Colonic mucosa (tissue), 4 donors: Measurements from ENCODE around the gene SYNE4. TPM values are rescaled to one million over a fixed set of nuclear protein-coding genes. Genes with fewer than 3 reads are reported as not detected.
"Not testable (repeated sequence)": the region's sequence is repeated elsewhere in the genome, so short reads cannot be mapped to it uniquely, and the experiment has no call there.

Experiments
- DNase-seq: peaks from one replicate; pipeline ENCODE4 v3.0.0-alpha.2; 2020
- H3K27ac ChIP-seq: fragments of 200-600 bp; one replicate; pipeline ENCODE4 v1.8.0; 2021
- H3K27me3 ChIP-seq: fragments of 200-600 bp; one replicate; pipeline ENCODE4 v1.8.0; 2021
- H3K36me3 ChIP-seq: fragments of 200-600 bp; one replicate; pipeline ENCODE4 v1.8.0; 2021
- H3K4me1 ChIP-seq: fragments of 200-600 bp; one replicate; pipeline ENCODE4 v1.8.0; 2021; ENCODE audit warnings: mild to moderate bottlenecking
- H3K4me3 ChIP-seq: fragments of 200-600 bp; one replicate; pipeline ENCODE4 v1.8.0; 2021
- H3K9ac ChIP-seq, 2 donors: one replicate each; pipeline ENCODE4 v1.7.0; 2013; ENCODE audit warnings: control low read depth in 2 of 2, low read depth in 2 of 2, low read length in 2 of 2
- H3K9me3 ChIP-seq: fragments of 200-600 bp; one replicate; pipeline ENCODE4 v1.8.0; 2021
- CTCF ChIP-seq: fragments of 200-600 bp; IDR thresholded peaks from one replicate; pipeline ENCODE4 v1.8.0; 2022; ENCODE audit warnings: antibody characterized with exemption, mild to moderate bottlenecking
- intact Hi-C: fragments of 100-400 bp; cut with DNase I; formaldehyde crosslinking; loops from one replicate; pipeline ENCODE4 v1.14.1; 2022
- total RNA-seq, 2 donors: library from RNA; stranded (reverse); fragmentation: NEBNext Ultra II Directional in 1 of 2; extraction: Animal tissue kit (Norgen Biotek cat#: 25700) in 1 of 2; gene quantifications; one replicate each; pipeline ENCODE4 v1.2.1, GENCODE V29; 2021
- donor health status: healthy.
- donor health status: DM: no; HTN: no; CAD: no.
- donor health status: DM: no; HTN: no; CAD: no.

SYNE4 gene
- total RNA-seq, 2 donors from 2014 or later, result 9.3 to 10.1 TPM

- Histone ChIP-seq H3K36me3 (no peaks in the 10 kb centered on the region), H3K4me1 (no peaks in the 10 kb centered on the region), H3K27ac (no peak overlapping the region), H3K9me3 (no peaks in the 10 kb centered on the region), H3K4me3 (no peak overlapping the region), H3K27me3 (no peaks in the 10 kb centered on the region), H3K9ac (no peak overlapping the region)
- no peak for DNase-seq
- intact Hi-C loops, result no loop called here
- TF ChIP-seq CTCF, result no peak
Measured at GRCh38 chr19:36049080-36049698, 40.6 kb upstream of the SYNE4 start.

- intact Hi-C loops, result no loop called here
- no peak overlapping the region for H3K9ac ChIP-seq
- no peaks in the 10 kb centered on the region for H3K9me3 ChIP-seq
- H3K4me3 ChIP-seq, result no peak overlapping the region
- H3K27me3 ChIP-seq, result no peaks in the 10 kb centered on the region
- no peak for TF ChIP-seq CTCF
- H3K36me3 ChIP-seq, result no peaks in the 10 kb centered on the region
- DNase-seq, result no peak
- H3K27ac ChIP-seq, result no peak overlapping the region
- H3K4me1 ChIP-seq, result no peaks in the 10 kb centered on the region
Measured at GRCh38 chr19:36047835-36048234, 39.2 kb upstream of the SYNE4 start.

DNA sequence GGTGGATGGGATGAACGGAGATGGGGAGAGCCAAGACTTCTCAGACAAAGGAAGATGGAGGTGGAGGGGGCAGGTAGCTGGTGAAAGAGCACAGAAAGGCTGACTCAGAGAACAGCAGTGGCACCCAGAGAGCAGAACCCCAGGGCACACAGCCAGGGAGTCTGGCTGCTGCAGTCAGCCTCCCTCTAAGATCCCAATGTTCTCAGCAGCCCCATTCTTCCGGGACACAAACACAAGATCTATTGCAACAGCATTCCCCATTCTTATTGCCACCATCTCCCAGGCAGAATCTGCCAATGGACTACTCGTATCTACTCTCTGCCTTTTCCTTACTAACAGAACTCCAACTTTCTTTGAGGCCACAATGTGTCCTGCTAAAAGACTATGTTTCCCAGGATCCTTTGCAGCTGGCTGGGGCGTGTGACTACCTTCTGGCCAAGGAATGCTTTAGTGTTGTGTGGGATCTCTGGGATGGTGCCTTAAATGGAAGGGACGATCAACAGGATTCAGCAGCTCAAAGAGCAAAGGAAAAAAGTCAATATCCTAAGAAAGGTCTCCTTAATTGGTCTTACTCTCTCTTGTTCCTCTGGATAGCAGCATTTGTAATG is 37.9 kb upstream of the SYNE4 start:
- intact Hi-C loops, result no loop called here
- Histone ChIP-seq H3K36me3 (no peaks in the 10 kb centered on the region), H3K27ac (no peak overlapping the region), H3K9ac (no peak overlapping the region), H3K27me3 (no peaks in the 10 kb centered on the region), H3K4me1 (no peaks in the 10 kb centered on the region), H3K4me3 (no peak overlapping the region), H3K9me3 (no peaks in the 10 kb centered on the region)
- no peak for TF ChIP-seq CTCF
- no peak for DNase-seq

DNA sequence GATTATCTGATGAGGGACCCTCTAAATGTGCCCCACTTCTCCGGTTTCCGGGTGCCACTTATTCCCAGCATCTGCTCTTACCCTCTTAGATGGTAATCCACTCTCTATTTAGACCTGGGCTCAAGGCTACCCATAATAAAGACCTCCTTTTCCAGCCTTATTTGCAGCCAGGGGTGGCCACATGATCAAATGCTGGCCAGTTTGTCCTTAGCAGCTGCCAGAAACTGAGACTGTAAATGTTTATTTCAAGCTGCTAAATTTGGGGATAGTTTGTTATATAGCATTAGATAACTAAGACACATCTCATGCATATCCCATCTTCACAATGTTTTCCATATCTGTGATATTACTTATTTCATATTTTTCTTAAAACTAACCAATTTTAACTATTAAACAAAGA is 35.3 kb upstream of the SYNE4 start:
- no peaks in the 10 kb centered on the region for H3K9me3 ChIP-seq
- no peak for TF ChIP-seq CTCF
- H3K9ac ChIP-seq, result no peak overlapping the region
- no peaks in the 10 kb centered on the region for H3K4me1 ChIP-seq
- no peak overlapping the region for H3K4me3 ChIP-seq
- no peak overlapping the region for H3K27ac ChIP-seq
- H3K36me3 ChIP-seq, result no peaks in the 10 kb centered on the region
- no peaks in the 10 kb centered on the region for H3K27me3 ChIP-seq
- no peak for DNase-seq
- intact Hi-C loops, result no loop called here

GRCh38 chr19:36041831-36042230 is 33.2 kb upstream of the SYNE4 start:
- Histone ChIP-seq H3K36me3 (no peaks in the 10 kb centered on the region), H3K9ac (no peak overlapping the region), H3K4me3 (no peak overlapping the region), H3K4me1 (no peaks in the 10 kb centered on the region), H3K27ac (no peak overlapping the region), H3K27me3 (no peaks in the 10 kb centered on the region), H3K9me3 (no peaks in the 10 kb centered on the region)
- no peak for DNase-seq
- TF ChIP-seq CTCF, result no peak
- intact Hi-C loops, result no loop called here

DNA sequence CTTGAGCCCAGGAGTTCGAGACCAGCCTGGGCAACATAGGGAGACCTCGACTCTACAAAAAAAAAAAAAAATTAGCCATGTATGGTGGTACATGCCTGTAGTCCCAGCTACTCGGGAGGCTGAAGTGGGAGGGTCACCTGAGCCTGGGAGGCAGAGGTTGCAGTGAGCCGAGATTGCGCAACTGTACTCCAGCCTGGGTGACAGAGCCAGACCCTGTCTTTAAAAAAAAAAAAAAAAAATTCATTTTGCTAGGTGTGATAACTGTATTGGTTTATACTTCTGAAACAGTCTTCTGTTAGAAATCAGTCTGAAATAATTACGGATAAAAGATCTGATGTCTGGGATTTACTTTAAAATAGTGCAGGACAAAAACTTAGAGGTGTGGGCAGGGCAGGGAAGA is 32.5 kb upstream of the SYNE4 start:
- H3K27ac ChIP-seq, intact Hi-C loops, H3K4me3 ChIP-seq, H3K27me3 ChIP-seq, H3K9me3 ChIP-seq, H3K9ac ChIP-seq, H3K36me3 ChIP-seq, H3K4me1 ChIP-seq, DNase-seq: not testable (repeated sequence)
